OCI-LY7 (cell line): ENCODE measurements around the gene ZNF561. TPM values are rescaled to one million over a fixed set of nuclear protein-coding genes. Genes with fewer than 3 reads are reported as not detected.

Experiments used
- BruUV-seq: library from RNA; stranded (reverse); fragments of 400-500 nt; replicated peaks from 2 replicates; lab custom pipeline; 2021; lab: Mats Ljungman, UMichigan
- CTCF ChIA-PET: fragments of 300-600 bp; sonication (Branson Sonifier 250); formaldehyde crosslinking; loops from one replicate; lab custom pipeline; 2022; ENCODE audit warnings: antibody characterized with exemption; ENCODE audit not compliant: unreplicated experiment; lab: Charles Lee
- POLR2A ChIA-PET: fragments of 300-600 bp; sonication (Branson Sonifier 250); formaldehyde crosslinking; loops from one replicate; lab custom pipeline; 2022; ENCODE audit warnings: antibody characterized with exemption; lab: Charles Lee
- DNase-seq: peaks from one replicate; pipeline ENCODE4 v3.0.0-alpha.2; 2015; ENCODE audit warnings: low spot score
- H2AFZ ChIP-seq: fragments of 200-600 bp; sonication (generic), shearing (Covaris generic); 2 replicates; pipeline ENCODE4 v1.6.1; 2014; ENCODE audit warnings: mild to moderate bottlenecking, antibody characterized with exemption, low read length, moderate library complexity
- H3K27ac ChIP-seq: fragments of 200-600 bp; sonication (generic); 2 replicates; pipeline ENCODE4 v1.5.1; 2014; ENCODE audit warnings: mixed run types, low read depth, mild to moderate bottlenecking, moderate library complexity, low read length, inconsistent platforms; ENCODE audit not compliant: poor library complexity, severe bottlenecking
- H3K36me3 ChIP-seq: fragments of 200-600 bp; sonication (generic); 2 replicates; pipeline ENCODE4 v1.6.1; 2014; ENCODE audit warnings: mild to moderate bottlenecking, antibody characterized with exemption, low read length, moderate library complexity, mixed read lengths; ENCODE audit not compliant: insufficient read depth
- H3K4me1 ChIP-seq: fragments of 200-600 bp; sonication (generic); 2 replicates; pipeline ENCODE4 v1.5.1; 2014; ENCODE audit warnings: mild to moderate bottlenecking, low read length; ENCODE audit not compliant: insufficient read depth, poor library complexity, severe bottlenecking
- H3K4me2 ChIP-seq: fragments of 200-600 bp; sonication (generic); 2 replicates; pipeline ENCODE4 v1.6.1; 2014; ENCODE audit warnings: mild to moderate bottlenecking, low read length
- H3K4me3 ChIP-seq: fragments of 200-600 bp; sonication (generic); 2 replicates; pipeline ENCODE4 v1.5.1; 2014; ENCODE audit warnings: mild to moderate bottlenecking, low read depth, low read length; ENCODE audit not compliant: poor library complexity, severe bottlenecking
- H3K79me2 ChIP-seq: fragments of 200-600 bp; sonication (generic); 2 replicates; pipeline ENCODE4 v1.6.1; 2016; ENCODE audit warnings: low read depth, mild to moderate bottlenecking, low read length, moderate library complexity, mixed read lengths; ENCODE audit not compliant: insufficient read depth
- H3K9me2 ChIP-seq: fragments of 200-600 bp; sonication (generic); 2 replicates; pipeline ENCODE4 v1.6.1; 2016; ENCODE audit warnings: mild to moderate bottlenecking, low read length, mixed read lengths; ENCODE audit not compliant: insufficient read depth
- H3K9me3 ChIP-seq: fragments of 200-600 bp; sonication (generic); 2 replicates; pipeline ENCODE4 v1.6.1; 2014; ENCODE audit warnings: mild to moderate bottlenecking, mixed run types, low read length, mixed read lengths
- H4K20me1 ChIP-seq: fragments of 200-600 bp; sonication (generic); 2 replicates; pipeline ENCODE4 v1.6.1; 2014; ENCODE audit warnings: mild to moderate bottlenecking, antibody characterized with exemption, low read length, moderate library complexity, mixed read lengths; ENCODE audit not compliant: insufficient read depth
- EZH2phosphoT487 ChIP-seq: fragments of 200-600 bp; sonication (generic); IDR thresholded peaks from 2 replicates; pipeline ENCODE4 v1.6.1; 2018; ENCODE audit warnings: low read depth, borderline replicate concordance, mild to moderate bottlenecking, mixed run types, antibody characterized with exemption, low read length, moderate library complexity, mixed read lengths
- intact Hi-C: fragments of 100-400 bp; cut with micrococcal nuclease; formaldehyde crosslinking; loops from one replicate; pipeline ENCODE4 v1.10.0; 2022; ENCODE audit not compliant: unreplicated experiment
- total RNA-seq, 2 experiments: library from RNA; depleted of rRNA in 1 of 2; stranded (reverse); fragments of >200 nt in 1 of 2; shearing (Covaris generic) in 1 of 2; gene quantifications; 2 replicates each; pipeline ENCODE4 v1.2.3, GENCODE V29; 2014 to 2022
- TF ChIP-seq, protein P1 (sequence below): fragments of 200-600 bp; sonication (generic); conservative IDR thresholded peaks from 2 replicates; pipeline ENCODE4 v1.5.1; 2014; ENCODE audit warnings: mild to moderate bottlenecking, antibody characterized with exemption, low read length, moderate library complexity, mixed read lengths

The ZNF561 gene
- total RNA-seq, 2 experiments from 2014 or later = 17.3 to 22.2 TPM

GRCh38 chr19:9627856-9628255, 6.8 kb upstream of the ZNF561 start:
- DNase-seq = no peak
- ChIA-PET CTCF (no interaction called here), POLR2A (no interaction called here)
- Histone ChIP-seq H3K79me2 (no peaks in the 10 kb centered on the region), H2AFZ (no peak overlapping the region), H3K27ac (no peak overlapping the region), H3K4me3 (no peak overlapping the region), H3K36me3 (0 out of 2 replicates have a peak, but pooled peaks cover 3% of the 10 kb centered on the region), H3K9me2 (no peaks in the 10 kb centered on the region), H3K4me1 (no peaks in the 10 kb centered on the region), H3K9me3 (no peaks in the 10 kb centered on the region), H4K20me1 (no peaks in the 10 kb centered on the region), H3K4me2 (no peak overlapping the region)
- no peak for TF ChIP-seq EZH2phosphoT487
- TF ChIP-seq, protein P1, sequence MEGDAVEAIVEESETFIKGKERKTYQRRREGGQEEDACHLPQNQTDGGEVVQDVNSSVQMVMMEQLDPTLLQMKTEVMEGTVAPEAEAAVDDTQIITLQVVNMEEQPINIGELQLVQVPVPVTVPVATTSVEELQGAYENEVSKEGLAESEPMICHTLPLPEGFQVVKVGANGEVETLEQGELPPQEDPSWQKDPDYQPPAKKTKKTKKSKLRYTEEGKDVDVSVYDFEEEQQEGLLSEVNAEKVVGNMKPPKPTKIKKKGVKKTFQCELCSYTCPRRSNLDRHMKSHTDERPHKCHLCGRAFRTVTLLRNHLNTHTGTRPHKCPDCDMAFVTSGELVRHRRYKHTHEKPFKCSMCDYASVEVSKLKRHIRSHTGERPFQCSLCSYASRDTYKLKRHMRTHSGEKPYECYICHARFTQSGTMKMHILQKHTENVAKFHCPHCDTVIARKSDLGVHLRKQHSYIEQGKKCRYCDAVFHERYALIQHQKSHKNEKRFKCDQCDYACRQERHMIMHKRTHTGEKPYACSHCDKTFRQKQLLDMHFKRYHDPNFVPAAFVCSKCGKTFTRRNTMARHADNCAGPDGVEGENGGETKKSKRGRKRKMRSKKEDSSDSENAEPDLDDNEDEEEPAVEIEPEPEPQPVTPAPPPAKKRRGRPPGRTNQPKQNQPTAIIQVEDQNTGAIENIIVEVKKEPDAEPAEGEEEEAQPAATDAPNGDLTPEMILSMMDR = no peak
- no TSS peak for BruUV-seq
- intact Hi-C loops = no loop called here

DNA sequence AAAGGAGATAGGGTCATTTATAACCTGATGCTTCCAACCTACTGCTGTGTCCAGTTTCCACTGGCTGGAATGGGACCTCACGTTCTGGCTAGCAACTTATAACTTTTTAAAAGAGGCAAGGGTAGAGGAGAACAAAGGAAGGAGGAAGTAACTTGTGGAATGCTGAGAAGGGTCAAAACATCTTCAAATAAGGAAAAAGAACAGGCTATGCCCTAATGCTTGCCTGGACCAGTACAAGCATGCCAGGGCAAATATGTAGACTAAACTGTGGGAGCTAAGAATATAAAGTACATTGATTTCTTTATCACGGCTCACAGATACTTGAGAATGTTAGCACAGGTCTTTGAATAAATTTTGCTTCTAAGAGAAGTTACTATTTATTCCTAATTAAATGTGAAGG, 1.5 kb upstream of the ZNF561 start:
- intact Hi-C loops = loop anchor here (5.0 kb wide), 1 partner anchor 40 kb away; the partner anchor contains the start of gene ZNF121
- ChIA-PET CTCF (no interaction called here), POLR2A (interaction anchor here (1.0 kb wide), 1 partner anchor 205 kb away, joined by 4 read pairs; the partner anchor contains the start of gene UBL5)
- BruUV-seq = no TSS peak
- H4K20me1 ChIP-seq = no peaks in the 10 kb centered on the region
- peaks cover 20% of the 10 kb centered on the region for H3K36me3 ChIP-seq
- H3K79me2 ChIP-seq = peaks cover 13% of the 10 kb centered on the region
- no peak overlapping the region for H3K4me3 ChIP-seq
- peaks cover 5% of the 10 kb centered on the region; the same call in 1 of the 2 replicates for H3K9me3 ChIP-seq
- no peak for DNase-seq
- no peak overlapping the region for H3K27ac ChIP-seq
- H3K4me2 ChIP-seq = no peak overlapping the region
- H3K9me2 ChIP-seq = no peaks in the 10 kb centered on the region
- TF ChIP-seq, protein P1 = no peak
- TF ChIP-seq EZH2phosphoT487 = no peak
- no peak overlapping the region for H2AFZ ChIP-seq
- H3K4me1 ChIP-seq = peaks cover 6% of the 10 kb centered on the region

DNA sequence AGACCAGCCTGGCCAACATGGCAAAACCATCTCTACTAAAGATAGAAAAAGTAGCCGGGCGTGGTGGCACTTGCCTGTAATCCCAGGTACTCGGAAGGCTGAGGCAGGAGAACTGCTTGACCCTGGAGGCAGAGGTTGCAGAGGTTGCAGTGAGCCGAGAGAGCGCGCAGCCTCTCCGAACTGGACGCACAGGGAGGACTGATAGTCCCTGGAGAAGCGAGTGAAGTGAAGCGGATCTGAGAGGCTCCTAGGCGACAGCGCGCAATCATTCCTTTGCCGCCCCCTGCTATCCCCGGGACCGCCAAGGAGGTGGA, 233 bp downstream of the ZNF561 start:
- Histone ChIP-seq H2AFZ (peak overlapping the region; percentile 92), H3K27ac (peak overlapping the region; percentile 66), H3K4me2 (peak overlapping the region; percentile 95), H4K20me1 (no peaks in the 10 kb centered on the region), H3K9me2 (no peaks in the 10 kb centered on the region), H3K4me3 (peak overlapping the region; percentile 78), H3K79me2 (peaks cover 13% of the 10 kb centered on the region), H3K9me3 (peaks cover 5% of the 10 kb centered on the region; the same call in 1 of the 2 replicates), H3K36me3 (peaks cover 36% of the 10 kb centered on the region), H3K4me1 (peaks cover 6% of the 10 kb centered on the region)
- CTCF ChIA-PET = no interaction called here
- TF ChIP-seq, protein P1 = no peak
- no peak for TF ChIP-seq EZH2phosphoT487
- no TSS peak for BruUV-seq
- DNase-seq = no peak
- intact Hi-C loops = loop anchor here (1.0 to 5.0 kb wide), 2 partner anchors 38 to 148 kb away; partner anchors contain the start of genes ZNF121 and ZNF846
- POLR2A ChIA-PET = no interaction called here
